SK-N-SH treated with all-trans-retinoic acid at 6 μM for 48 hours (cell line): ENCODE measurements around the gene MYO5B.

Experiments
- ATAC-seq: fragments of 200-7000 bp; cut with Tn5 transposase; 3 replicates; pipeline ENCODE4 v1.9.1; 2020; ENCODE audit warnings: mild to moderate bottlenecking, moderate library complexity
- ARNTL ChIP-seq: fragments of 450-650 bp; formaldehyde crosslinking; IDR thresholded peaks from 2 replicates; pipeline ENCODE4 v1.5.0; 2020; ENCODE audit warnings: low read depth, mild to moderate bottlenecking, moderate library complexity, borderline replicate concordance
- BACH2 ChIP-seq: fragments of 250-450 bp; sonication (Bioruptor Pico); IDR thresholded peaks from 2 replicates; pipeline ENCODE4 v1.9.0; 2021; ENCODE audit warnings: mild to moderate bottlenecking, borderline replicate concordance
- CSDC2 ChIP-seq: fragments of 250-450 bp; sonication (Bioruptor Pico); IDR thresholded peaks from 2 replicates; pipeline ENCODE4 v1.5.0; 2020; ENCODE audit warnings: mild to moderate bottlenecking, moderate library complexity
- ESRRG ChIP-seq: fragments of 250-450 bp; sonication (Bioruptor Pico); IDR thresholded peaks from 2 replicates; pipeline ENCODE4 v1.6.1; 2021; ENCODE audit warnings: mild to moderate bottlenecking
- GLIS3 ChIP-seq: fragments of 250-450 bp; sonication (Bioruptor Pico); IDR thresholded peaks from 2 replicates; pipeline ENCODE4 v1.5.0; 2020; ENCODE audit warnings: mild to moderate bottlenecking, moderate library complexity
- OSR1 ChIP-seq: fragments of 250-450 bp; sonication (Bioruptor Pico); IDR thresholded peaks from 2 replicates; pipeline ENCODE4 v1.8.0; 2022; ENCODE audit warnings: moderate library complexity, mild to moderate bottlenecking, inconsistent platforms
- PPARA ChIP-seq: fragments of 250-450 bp; sonication (Bioruptor Pico); IDR thresholded peaks from 2 replicates; pipeline ENCODE4 v1.5.0; 2020; ENCODE audit warnings: mild to moderate bottlenecking, borderline replicate concordance
- RARB ChIP-seq: fragments of 250-450 bp; sonication (Bioruptor Pico); IDR thresholded peaks from 2 replicates; pipeline ENCODE4 v1.8.0; 2021; ENCODE audit warnings: mild to moderate bottlenecking, moderate library complexity
- TCF4 ChIP-seq: fragments of 250-450 bp; sonication (Bioruptor Pico); IDR thresholded peaks from 2 replicates; pipeline ENCODE4 v1.8.0; 2021; ENCODE audit warnings: mild to moderate bottlenecking, moderate library complexity, borderline replicate concordance
- TOX ChIP-seq: fragments of 250-450 bp; sonication (Bioruptor Pico); IDR thresholded peaks from 2 replicates; pipeline ENCODE4 v1.8.0; 2021; ENCODE audit warnings: mild to moderate bottlenecking, moderate library complexity, borderline replicate concordance
- ZFP3 ChIP-seq: fragments of 250-450 bp; sonication (Bioruptor Pico); IDR thresholded peaks from 2 replicates; pipeline ENCODE4 v1.5.0; 2020; ENCODE audit warnings: mild to moderate bottlenecking, moderate library complexity
- ZFP30 ChIP-seq: fragments of 450-650 bp; formaldehyde crosslinking; IDR thresholded peaks from 2 replicates; pipeline ENCODE4 v1.5.0; 2022; ENCODE audit warnings: mild to moderate bottlenecking, moderate library complexity
- ZNF565 ChIP-seq: fragments of 450-650 bp; formaldehyde crosslinking; conservative IDR thresholded peaks from 2 replicates; pipeline ENCODE4 v1.5.0; 2020; ENCODE audit warnings: low read depth, mild to moderate bottlenecking, moderate library complexity
- ZNF70 ChIP-seq: fragments of 450-650 bp; formaldehyde crosslinking; IDR thresholded peaks from 2 replicates; pipeline ENCODE4 v1.5.0; 2020; ENCODE audit warnings: mild to moderate bottlenecking, moderate library complexity
- ZNF8 ChIP-seq: fragments of 450-650 bp; formaldehyde crosslinking; IDR thresholded peaks from 2 replicates; pipeline ENCODE4 v1.5.0; 2020; ENCODE audit warnings: mild to moderate bottlenecking, moderate library complexity
- TF ChIP-seq, protein P1 (sequence below): fragments of 250-450 bp; sonication (Bioruptor Pico); IDR thresholded peaks from 2 replicates; pipeline ENCODE4 v1.8.0; 2020; ENCODE audit warnings: mild to moderate bottlenecking, moderate library complexity, borderline replicate concordance
- TF ChIP-seq, protein P2 (sequence below): fragments of 250-450 bp; sonication (Bioruptor Pico); IDR thresholded peaks from 2 replicates; pipeline ENCODE4 v1.5.1; 2021; ENCODE audit warnings: mild to moderate bottlenecking, moderate library complexity
- TF ChIP-seq, protein P3 (sequence below): fragments of 250-450 bp; sonication (Bioruptor Pico); IDR thresholded peaks from 2 replicates; pipeline ENCODE4 v1.5.1; 2020; ENCODE audit warnings: low read depth, mild to moderate bottlenecking, moderate library complexity
- TF ChIP-seq, protein P4 (sequence below): fragments of 250-450 bp; sonication (Bioruptor Pico); IDR thresholded peaks from 2 replicates; pipeline ENCODE4 v1.8.0; 2021; ENCODE audit warnings: low read depth, mild to moderate bottlenecking, moderate library complexity, borderline replicate concordance

Gene MYO5B

DNA sequence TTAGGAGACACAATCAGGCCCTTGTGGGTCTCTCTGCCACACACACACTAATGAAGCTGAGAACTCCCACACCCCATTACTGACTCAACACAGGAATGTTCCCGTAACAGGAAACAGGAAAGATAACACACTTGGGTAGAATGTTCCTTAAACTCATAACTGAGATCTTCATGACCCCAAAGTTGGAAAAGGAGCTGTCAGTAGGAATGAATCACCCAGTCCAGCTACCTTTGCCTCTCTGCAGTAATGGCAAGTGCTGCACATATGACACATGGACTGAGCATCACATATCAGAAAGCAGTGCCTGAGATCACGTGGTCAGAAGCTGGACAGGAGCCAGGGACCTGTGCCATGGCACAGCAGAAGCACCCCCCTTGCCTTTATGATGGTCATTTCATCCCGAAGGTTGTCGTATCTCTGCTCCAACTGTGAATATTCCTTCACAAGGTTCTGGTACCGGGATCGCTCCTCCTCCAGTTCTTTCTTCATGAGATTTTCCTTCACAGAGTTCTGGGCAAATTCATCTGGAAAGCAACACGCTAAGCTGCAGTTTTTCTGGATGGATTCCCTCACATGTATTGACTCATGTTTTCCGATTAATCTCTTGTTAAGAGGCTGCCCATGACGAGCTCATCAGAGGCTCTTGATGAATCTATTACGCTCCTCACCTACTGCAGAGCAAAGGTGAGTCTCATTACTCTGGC lies 316.2 kb downstream of the MYO5B start:
- TF ChIP-seq BACH2 (CRISPR knock-in tag) (no peak), OSR1 (no peak), TCF4 (CRISPR knock-in tag) (no peak), ZNF70 (CRISPR knock-in tag) (no peak), ARNTL (CRISPR knock-in tag) (no peak), GLIS3 (CRISPR knock-in tag) (no peak), RARB (CRISPR knock-in tag) (no peak), ESRRG (no peak)
- TF ChIP-seq, protein P1, sequence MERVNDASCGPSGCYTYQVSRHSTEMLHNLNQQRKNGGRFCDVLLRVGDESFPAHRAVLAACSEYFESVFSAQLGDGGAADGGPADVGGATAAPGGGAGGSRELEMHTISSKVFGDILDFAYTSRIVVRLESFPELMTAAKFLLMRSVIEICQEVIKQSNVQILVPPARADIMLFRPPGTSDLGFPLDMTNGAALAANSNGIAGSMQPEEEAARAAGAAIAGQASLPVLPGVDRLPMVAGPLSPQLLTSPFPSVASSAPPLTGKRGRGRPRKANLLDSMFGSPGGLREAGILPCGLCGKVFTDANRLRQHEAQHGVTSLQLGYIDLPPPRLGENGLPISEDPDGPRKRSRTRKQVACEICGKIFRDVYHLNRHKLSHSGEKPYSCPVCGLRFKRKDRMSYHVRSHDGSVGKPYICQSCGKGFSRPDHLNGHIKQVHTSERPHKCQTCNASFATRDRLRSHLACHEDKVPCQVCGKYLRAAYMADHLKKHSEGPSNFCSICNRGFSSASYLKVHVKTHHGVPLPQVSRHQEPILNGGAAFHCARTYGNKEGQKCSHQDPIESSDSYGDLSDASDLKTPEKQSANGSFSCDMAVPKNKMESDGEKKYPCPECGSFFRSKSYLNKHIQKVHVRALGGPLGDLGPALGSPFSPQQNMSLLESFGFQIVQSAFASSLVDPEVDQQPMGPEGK (CRISPR knock-in tag), result no peak
- TF ChIP-seq, protein P2, sequence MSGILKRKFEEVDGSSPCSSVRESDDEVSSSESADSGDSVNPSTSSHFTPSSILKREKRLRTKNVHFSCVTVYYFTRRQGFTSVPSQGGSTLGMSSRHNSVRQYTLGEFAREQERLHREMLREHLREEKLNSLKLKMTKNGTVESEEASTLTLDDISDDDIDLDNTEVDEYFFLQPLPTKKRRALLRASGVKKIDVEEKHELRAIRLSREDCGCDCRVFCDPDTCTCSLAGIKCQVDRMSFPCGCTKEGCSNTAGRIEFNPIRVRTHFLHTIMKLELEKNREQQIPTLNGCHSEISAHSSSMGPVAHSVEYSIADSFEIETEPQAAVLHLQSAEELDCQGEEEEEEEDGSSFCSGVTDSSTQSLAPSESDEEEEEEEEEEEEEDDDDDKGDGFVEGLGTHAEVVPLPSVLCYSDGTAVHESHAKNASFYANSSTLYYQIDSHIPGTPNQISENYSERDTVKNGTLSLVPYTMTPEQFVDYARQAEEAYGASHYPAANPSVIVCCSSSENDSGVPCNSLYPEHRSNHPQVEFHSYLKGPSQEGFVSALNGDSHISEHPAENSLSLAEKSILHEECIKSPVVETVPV (CRISPR knock-in tag), result no peak
- TF ChIP-seq, all 23 proteins: peak for 0

GRCh38 chr18:49878015-49878414 lies 316.9 kb downstream of the MYO5B start:
- no peak for TF ChIP-seq PPARA
- TF ChIP-seq, all 23 proteins: peak for 0
- ATAC-seq, result no peak

More for the DNA sequence above, 316.2 kb downstream of the MYO5B start:
- ATAC-seq, result no peak

DNA sequence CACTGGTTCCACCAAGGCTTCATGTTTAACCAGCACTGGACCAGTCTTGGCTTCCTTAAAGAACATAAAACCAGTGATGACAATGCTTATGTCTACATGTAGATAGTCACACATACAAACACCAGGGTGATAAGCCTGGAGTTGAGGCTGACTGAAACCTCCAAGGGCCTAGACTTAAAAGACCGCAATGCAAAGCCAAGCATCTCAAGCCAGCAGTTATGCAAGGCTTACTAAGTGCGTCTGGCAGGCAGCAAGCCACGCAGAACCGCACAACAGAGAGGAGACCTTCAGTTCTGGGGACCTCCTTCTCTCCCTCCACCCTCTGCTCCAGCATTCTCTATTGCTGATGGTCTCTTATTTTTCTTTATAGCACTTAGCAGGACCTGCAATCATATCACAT lies 318.4 kb downstream of the MYO5B start:
- TF ChIP-seq ZNF70 (CRISPR knock-in tag), result no peak
- TF ChIP-seq GLIS3 (CRISPR knock-in tag), result no peak
- no peak for TF ChIP-seq ZFP30 (CRISPR knock-in tag)
- TF ChIP-seq BACH2 (CRISPR knock-in tag), result no peak
- no peak for TF ChIP-seq TCF4 (CRISPR knock-in tag)
- TF ChIP-seq, protein P3, sequence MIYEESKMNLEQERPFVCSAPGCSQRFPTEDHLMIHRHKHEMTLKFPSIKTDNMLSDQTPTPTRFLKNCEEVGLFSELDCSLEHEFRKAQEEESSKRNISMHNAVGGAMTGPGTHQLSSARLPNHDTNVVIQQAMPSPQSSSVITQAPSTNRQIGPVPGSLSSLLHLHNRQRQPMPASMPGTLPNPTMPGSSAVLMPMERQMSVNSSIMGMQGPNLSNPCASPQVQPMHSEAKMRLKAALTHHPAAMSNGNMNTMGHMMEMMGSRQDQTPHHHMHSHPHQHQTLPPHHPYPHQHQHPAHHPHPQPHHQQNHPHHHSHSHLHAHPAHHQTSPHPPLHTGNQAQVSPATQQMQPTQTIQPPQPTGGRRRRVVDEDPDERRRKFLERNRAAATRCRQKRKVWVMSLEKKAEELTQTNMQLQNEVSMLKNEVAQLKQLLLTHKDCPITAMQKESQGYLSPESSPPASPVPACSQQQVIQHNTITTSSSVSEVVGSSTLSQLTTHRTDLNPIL (CRISPR knock-in tag), result no peak
- TF ChIP-seq, protein P2 (CRISPR knock-in tag), result no peak
- TF ChIP-seq, protein P1 (CRISPR knock-in tag), result no peak
- no peak for TF ChIP-seq ZNF565
- TF ChIP-seq ESRRG, result no peak
- no peak for TF ChIP-seq ZFP3 (CRISPR knock-in tag)
- no peak for TF ChIP-seq CSDC2 (CRISPR knock-in tag)
- TF ChIP-seq TOX (CRISPR knock-in tag), result no peak
- TF ChIP-seq RARB (CRISPR knock-in tag), result no peak
- ATAC-seq, result no peak

DNA sequence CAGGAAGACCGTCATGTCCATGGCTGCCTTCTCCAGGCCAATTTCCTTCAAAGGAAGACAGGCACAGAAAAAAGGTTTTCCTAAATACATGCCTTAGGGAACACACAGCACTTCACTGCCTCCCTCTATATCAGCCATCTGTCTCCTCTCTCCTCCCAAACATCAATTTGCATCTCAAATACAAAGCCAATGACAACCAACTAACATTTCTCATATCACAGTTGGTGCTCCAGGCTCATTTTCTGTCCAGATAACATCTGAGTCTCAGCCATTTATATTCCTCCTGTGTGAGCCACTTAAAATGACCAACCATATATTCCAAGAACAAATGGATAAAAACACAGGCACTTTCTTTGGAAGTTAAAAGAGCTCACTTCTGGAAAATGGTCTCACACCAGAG lies 319.2 kb downstream of the MYO5B start:
- ATAC-seq, result no peak
- TF ChIP-seq, protein P4, sequence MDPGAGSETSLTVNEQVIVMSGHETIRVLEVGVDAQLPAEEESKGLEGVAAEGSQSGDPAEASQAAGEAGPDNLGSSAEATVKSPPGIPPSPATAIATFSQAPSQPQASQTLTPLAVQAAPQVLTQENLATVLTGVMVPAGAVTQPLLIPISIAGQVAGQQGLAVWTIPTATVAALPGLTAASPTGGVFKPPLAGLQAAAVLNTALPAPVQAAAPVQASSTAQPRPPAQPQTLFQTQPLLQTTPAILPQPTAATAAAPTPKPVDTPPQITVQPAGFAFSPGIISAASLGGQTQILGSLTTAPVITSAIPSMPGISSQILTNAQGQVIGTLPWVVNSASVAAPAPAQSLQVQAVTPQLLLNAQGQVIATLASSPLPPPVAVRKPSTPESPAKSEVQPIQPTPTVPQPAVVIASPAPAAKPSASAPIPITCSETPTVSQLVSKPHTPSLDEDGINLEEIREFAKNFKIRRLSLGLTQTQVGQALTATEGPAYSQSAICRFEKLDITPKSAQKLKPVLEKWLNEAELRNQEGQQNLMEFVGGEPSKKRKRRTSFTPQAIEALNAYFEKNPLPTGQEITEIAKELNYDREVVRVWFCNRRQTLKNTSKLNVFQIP (CRISPR knock-in tag), result no peak
- TF ChIP-seq ZNF8 (no peak), OSR1 (no peak), ZNF565 (no peak)
